H1 (cell line): Measurements from ENCODE around the gene ELMO2.

ENCODE experiments used
- ATF3 ChIP-seq: IDR thresholded peaks from 2 replicates; pipeline ENCODE4 v1.6.1; 2011; ENCODE audit warnings: low read depth, mild to moderate bottlenecking, low read length; ENCODE audit not compliant: insufficient read depth
- CEBPB ChIP-seq: IDR thresholded peaks from 2 replicates; pipeline ENCODE4 v1.6.1; 2012; ENCODE audit warnings: low read depth, low read length
- CHD1 ChIP-seq: IDR thresholded peaks from 2 replicates; pipeline ENCODE4 v1.6.1; 2012; ENCODE audit warnings: low read depth, low read length, improper control_type of control experiment
- CHD2 ChIP-seq: IDR thresholded peaks from 2 replicates; pipeline ENCODE4 v1.6.1; 2012; ENCODE audit warnings: low read length, improper control_type of control experiment
- CREB1 ChIP-seq: IDR thresholded peaks from 2 replicates; pipeline ENCODE4 v1.6.1; 2012; ENCODE audit warnings: inconsistent platforms
- RXRA ChIP-seq: IDR thresholded peaks from 2 replicates; pipeline ENCODE4 v1.6.1; 2011; ENCODE audit warnings: low read depth, mild to moderate bottlenecking, low read length, moderate library complexity; ENCODE audit not compliant: insufficient read depth
- SIX5 ChIP-seq: IDR thresholded peaks from 2 replicates; pipeline ENCODE4 v1.6.1; 2011; ENCODE audit warnings: mild to moderate bottlenecking, low read depth, low read length
- SUZ12 ChIP-seq: fragments of 200-600 bp; sonication (generic); IDR thresholded peaks from 2 replicates; pipeline ENCODE4 v1.6.1; 2012; ENCODE audit warnings: mild to moderate bottlenecking, inconsistent platforms, low read length, moderate library complexity, mixed read lengths
- TAF1 ChIP-seq: IDR thresholded peaks from 2 replicates; pipeline ENCODE4 v1.6.1; 2011; ENCODE audit warnings: mild to moderate bottlenecking, low read depth, low read length
- YY1 ChIP-seq: IDR thresholded peaks from 2 replicates; pipeline ENCODE4 v1.6.1; 2011; ENCODE audit warnings: low read depth, mild to moderate bottlenecking, low read length
- ZNF274 ChIP-seq: IDR thresholded peaks from 2 replicates; pipeline ENCODE4 v1.7.0; 2012; ENCODE audit warnings: low read length, borderline replicate concordance; ENCODE audit errors: extremely low read depth
- TF ChIP-seq, protein P1 (sequence below), 3 experiments: IDR thresholded peaks; 1 replicate in 2 of 3; 2 replicates in 1 of 3; pipeline versions ENCODE4 v1.5.1 to v1.6.1; 2011; ENCODE audit warnings: low read length in 3 of 3, mild to moderate bottlenecking in 3 of 3, inconsistent platforms in 2 of 3, low read depth in 1 of 3, moderate library complexity in 1 of 3; ENCODE audit not compliant: insufficient read depth in 1 of 3; ENCODE audit errors: control extremely low read depth in 1 of 3

DNA sequence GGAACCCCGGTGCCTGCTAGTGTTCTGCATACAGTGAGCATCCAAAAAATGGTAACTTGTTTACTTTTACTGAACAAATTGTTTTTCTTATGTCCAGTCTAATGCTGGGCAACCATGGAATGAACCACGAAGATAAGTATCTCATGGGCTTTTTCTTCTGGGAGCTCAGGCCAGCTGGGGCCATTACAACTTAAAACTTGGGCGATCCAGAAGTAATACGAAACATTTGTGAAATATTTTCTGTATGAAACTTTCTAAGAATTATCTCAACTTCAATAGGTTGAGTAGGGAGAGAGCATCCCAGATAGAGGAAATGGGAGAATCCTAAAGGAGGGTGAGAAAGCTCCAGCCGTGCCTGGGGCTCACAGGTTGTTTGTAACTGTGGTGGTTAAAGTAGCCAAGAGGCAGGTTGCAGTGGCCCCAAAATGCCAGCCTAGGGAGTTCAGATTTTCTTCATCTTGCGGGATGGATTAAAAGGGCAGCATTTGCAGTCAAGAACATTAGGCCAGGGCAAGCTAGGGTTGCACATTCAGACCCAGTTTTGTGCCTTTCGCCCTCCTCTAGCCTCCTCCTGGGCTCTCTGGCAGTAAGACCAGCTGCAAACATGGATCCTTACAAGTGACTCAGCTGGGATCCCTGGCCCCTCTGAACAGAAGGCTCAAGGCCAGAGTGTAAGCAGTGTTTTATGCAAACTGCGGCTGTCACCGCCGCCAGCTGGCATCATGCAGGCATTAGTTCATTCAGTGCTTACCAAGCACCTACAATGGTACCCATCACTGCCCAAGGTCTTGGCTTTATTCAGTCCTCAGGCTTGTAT lies 41.5 kb downstream of the ELMO2 start:
- TF ChIP-seq CEBPB (no peak), ATF3 (no peak), CHD2 (no peak), TAF1 (no peak), RXRA (no peak), SIX5 (no peak), YY1 (no peak), ZNF274 (no peak), CREB1 (no peak), SUZ12 (no peak), CHD1 (no peak)
- TF ChIP-seq, protein P1, sequence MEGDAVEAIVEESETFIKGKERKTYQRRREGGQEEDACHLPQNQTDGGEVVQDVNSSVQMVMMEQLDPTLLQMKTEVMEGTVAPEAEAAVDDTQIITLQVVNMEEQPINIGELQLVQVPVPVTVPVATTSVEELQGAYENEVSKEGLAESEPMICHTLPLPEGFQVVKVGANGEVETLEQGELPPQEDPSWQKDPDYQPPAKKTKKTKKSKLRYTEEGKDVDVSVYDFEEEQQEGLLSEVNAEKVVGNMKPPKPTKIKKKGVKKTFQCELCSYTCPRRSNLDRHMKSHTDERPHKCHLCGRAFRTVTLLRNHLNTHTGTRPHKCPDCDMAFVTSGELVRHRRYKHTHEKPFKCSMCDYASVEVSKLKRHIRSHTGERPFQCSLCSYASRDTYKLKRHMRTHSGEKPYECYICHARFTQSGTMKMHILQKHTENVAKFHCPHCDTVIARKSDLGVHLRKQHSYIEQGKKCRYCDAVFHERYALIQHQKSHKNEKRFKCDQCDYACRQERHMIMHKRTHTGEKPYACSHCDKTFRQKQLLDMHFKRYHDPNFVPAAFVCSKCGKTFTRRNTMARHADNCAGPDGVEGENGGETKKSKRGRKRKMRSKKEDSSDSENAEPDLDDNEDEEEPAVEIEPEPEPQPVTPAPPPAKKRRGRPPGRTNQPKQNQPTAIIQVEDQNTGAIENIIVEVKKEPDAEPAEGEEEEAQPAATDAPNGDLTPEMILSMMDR (IDR thresholded peaks at IDR 0.05; ENCODE audit: control extremely low read depth in 1 of 3, insufficient read depth in 1 of 3, low read depth in 1 of 3, low read length in 3 of 3) = no peak
